A204.1 (cell line): ENCODE data around the gene AP2A1.

Source experiments
- FAIRE-seq: peaks from 2 replicates; lab custom pipeline; 2012; peaks lifted over from hg19 to GRCh38; lab: Jason Lieb, UNC

AP2A1 gene

DNA sequence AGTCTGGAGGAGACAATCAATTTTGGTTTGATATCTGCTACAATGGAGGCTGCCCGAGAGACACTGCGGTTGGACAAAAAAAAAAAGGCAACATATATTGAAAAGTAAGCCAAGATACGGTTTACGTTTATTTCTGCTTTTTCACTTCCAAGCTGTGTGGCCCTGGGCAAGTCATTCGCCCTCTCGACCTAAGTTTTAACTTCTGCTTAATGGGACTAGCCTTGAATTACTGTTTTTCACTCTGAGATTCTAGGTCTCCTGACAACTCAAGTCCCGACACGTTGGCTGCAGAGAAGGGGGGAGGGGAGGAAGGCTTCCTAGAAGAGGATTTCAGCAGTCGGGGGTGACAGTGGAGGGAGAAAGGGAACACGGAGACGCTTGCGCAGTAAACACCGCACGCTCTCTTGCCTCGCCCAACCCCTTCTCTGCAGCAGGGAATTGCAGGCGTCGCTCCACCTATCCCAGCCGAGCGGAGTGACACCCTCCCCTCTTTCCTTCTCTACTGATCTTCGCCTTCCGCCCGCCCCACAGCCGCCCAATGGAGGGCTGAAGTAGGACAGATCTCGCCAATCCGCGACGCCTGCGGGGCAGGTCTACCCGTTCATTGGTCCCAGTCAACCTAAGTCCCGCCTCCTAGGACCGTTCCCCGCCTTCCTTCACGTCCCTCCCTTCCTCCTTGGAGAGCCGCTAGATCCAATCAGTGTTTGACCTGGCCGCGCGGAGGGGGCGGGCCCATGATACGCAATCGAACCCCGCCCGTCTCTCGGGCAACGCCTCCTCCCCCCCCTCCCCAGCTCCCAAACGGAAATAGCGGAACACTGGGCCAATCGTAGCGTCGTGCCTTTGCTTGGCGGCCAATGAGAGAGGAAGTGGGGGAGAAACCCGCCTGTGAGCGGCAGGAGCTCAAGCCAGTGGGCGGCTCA, 533 bp upstream of the AP2A1 start:
- FAIRE-seq = peak; percentile 99

DNA sequence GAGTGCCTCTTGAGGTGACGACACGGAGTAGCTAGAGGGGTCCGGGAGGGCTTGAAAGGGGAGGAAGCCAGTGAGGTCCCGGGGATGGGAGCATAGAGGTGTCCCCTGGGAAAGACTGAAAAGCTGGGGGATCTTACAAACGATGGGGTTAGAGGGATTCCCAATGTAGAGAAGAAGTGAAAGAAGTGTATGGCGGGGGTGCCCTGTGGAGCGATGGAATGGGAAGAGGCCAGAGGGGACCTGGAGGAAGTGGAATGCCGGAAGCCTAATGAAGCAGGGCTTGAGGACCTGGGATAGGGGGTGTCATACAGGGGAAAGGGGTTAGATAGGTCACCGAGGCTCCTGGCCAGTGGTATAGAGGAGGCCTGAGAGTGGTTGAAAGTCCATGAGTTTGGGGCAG, 580 bp downstream of the AP2A1 start:
- FAIRE-seq = no peak

DNA sequence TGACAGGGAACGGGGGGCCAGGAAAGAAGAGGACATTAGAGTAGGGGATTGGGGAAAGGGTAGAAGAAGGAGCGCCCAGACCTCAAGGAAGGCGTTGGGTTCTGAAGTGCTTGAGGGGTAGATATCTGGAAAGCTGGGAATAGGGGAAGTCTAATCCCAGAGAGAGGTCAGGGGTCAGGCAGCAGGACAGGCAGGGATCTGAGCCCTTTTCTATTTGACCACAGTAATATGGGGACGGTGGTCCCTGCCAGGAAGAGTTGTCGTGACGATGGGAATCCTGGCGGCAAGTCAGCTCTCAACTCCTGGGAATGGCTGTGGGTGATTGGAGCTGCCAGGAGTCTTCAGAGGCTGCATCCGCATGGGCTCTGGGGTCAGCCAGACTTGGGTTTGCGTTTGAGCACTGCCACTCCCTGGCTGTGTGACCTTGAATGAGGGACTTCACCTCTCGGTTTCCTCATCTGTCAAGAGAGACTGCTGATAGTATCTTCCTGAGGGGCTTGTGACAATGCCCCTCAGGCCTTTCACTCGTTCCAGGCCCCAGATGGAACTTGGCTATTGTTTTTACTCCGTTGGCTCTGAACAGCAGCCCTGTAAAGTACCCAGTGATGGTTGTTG, 1.3 kb downstream of the AP2A1 start:
- no peak for FAIRE-seq

DNA sequence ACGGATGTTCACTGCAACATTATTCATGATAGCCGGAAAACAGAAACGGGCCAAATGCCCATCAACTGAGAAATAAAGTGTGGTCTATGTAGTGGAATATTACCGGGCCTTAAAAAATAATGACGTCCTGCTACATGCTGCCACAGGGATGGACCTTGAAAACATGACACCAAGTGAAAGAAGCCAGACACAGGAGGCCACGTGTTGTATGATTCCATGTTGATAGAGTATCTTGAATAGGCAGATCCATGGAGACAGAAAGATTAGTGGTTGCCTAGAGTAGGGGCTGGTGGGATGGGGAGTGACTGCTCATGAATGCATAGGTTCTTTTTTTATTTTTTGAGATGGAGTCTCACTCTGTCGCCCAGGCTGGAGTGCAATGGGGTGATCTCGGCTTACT, 3.7 kb downstream of the AP2A1 start:
- no peak for FAIRE-seq

DNA sequence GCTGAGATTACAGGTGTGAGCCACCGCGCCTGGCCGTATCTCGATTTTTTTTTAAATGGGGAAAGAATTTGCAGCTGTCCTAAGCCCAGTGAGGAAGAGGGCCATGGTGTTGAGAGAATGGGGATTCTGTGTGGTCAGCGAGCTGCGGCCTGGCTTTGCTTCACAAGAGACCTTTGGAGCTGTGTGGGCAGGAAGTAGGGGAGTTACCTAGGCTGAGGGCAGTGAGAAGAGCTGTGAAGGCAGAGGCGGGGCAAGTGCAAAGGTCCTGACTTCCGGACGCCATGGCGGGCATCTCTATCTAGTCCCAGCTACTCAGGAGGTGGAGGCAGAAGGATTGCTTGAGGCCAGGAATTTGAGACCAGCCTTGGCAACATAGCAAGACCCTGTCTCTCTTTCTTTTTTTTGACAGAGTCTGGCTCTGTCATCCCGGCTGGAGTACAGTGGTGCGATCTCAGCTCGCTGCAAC, 4.9 kb downstream of the AP2A1 start:
- FAIRE-seq = no peak

DNA sequence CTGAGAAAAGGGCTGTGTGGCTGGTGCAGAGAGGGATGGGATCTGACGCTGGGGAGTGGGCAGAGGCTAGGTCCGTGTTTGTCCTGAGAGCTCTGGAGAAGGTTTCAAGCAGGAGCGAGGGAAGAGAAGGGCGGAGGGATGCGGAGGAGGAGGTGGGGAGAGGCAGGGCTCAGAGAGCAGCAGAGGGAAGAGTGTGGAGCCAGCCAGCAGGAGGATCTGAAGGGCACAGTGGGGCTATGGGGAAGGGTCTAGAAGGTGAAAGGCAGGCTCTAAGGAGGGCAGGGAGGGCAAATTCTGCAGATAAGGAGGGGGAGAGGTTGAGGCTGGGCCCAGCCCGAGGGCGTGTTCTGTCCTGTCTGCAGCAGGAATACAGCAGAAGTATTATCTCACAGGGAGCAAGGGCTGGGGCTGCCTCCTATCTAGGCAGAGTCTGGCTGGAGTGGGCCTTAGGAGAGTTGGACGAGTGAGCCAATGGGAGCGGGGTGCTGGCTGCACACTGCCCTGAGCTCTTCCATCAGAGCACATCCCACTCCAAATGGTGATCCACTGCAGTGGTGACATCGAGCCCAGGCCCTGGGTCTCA, 6.1 kb downstream of the AP2A1 start:
- no peak for FAIRE-seq

DNA sequence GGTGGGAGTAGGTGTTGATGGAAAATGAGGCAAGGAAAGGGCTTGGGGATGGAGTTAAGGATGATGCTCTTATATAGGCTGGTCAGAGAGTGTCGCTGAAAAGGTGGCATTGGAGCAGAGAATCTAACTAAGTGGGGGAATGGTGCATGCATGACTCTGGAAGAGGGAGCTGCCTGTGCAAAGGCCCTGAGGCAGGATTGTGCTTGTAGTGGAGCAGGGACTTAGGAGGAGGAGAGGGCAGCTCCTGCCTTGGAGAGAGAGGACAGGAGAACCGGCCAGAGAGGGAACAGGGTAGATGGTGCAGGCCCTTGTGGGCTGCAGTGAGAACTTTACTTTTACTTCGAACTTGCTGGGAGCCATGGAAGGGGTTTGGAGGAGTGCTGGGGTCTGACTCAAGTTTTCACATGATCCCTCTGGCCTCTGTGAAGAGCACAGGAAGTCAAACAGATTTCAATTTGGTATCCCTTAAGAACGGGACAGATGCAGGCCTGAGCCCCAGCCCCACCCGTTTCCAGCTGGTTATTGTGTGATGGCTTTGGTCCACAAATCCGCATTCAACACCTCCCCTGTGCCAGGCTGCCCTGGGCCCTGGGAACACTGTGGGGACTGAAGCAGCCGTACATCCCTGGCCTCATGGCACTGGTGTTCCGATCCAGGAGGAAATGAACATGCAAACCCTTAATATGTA, 7.0 kb downstream of the AP2A1 start:
- no peak for FAIRE-seq

DNA sequence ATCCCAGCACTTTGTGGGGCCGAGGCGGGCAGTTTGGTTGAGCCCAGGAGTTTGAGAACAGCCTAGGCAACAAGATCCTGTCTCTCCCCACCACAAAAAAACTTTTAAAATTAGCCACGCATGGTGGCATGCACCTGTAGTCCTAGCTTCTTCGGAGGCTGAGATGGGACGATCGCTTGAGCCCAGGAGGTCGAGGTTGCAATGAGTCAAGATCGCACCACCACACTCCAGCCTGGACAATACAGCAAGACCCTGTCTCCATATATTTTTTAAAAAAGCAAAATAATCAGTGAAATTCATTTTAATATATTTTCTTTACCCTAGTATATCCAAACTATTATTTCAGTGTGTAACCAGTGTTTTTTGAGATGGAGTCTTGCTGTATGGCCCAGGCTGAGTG, 8.2 kb downstream of the AP2A1 start:
- FAIRE-seq = no peak

DNA sequence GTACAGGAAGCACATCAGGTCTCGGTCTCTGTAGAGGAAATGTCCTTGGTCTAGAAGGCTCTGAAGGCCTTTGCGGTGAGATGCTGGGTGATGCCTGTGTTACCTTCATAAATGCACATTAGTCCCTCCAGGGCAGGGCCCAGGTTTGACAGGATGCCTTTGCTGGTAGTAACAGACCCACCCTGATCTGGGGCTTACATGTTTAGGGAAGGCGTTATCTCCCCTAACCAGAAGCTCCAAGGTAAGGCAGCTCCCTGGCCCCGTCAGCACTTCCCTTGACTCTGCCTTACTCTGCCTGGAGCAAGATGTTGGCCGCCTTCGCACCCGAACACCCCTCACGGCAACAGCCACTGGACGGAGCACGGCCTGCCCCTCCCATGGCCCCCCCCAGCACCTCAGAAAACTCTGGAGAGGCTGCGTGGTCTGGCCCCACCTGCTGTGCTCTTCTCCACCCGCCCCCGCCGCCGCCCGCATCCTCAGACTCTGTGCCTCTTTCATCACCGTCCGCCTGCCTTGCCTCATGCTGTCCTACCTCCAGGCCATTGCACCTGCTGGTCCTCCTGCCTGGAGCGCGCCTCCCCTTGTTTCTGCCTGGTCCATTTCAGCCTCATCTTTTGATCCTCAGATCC, 9.1 kb downstream of the AP2A1 start:
- no peak for FAIRE-seq

DNA sequence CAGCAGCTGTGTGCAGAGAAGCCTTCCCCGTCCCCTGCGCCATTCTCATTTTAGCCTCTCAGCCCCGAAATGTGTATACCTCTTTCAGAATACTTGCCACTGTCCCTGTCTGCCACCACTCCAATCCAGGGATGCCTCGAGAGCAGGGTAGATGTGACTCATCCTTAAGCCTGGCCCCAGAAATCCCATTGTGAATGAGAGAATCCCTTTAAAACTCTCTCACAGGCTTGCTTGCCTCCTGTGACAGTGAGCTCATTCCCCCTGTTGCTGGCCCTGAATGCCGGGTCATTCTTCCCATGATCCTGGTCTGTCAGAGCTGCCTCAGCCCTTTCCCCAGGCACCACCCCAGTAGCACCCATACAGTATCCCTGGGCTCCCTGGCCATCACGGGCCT, 9.6 kb downstream of the AP2A1 start:
- FAIRE-seq = no peak

DNA sequence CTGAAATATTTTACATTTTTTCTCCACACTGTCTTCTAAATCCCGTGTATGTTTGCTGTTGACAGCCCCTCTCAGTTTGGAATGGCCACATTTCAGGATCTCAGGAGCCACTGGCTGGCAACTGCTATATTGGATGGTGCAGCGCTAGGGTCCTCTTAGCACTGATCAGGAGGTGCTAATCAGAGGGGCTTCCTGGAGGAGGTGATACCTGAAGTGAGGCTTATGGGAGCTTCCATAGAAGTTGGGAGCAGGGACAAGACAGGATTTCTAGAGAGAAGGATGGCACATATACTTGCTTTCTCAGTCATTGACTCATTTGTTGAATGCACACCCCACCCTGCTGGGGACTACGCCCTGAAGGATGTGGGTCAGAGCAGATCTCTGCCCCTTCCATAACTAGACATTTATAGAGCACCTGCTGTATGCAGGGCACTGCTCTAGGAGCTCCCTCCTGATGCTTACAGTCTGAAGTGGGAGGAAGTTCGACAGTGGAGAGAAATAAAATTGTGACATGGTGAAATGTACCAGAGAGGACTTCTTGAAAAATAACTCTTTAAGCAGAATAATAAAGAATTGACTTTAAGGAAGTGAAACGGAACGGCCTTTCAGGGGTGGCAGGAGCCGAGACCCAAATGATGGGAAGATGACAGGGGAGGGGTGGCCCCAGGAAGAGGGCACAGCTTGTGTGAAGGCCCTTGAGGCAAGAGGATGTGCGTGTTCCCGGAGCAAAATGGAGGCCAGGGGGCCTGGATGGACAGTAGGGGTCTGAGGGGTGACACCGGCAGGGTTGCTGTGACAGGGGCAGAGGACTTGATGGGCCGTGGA, 13.1 kb downstream of the AP2A1 start:
- FAIRE-seq = no peak

DNA sequence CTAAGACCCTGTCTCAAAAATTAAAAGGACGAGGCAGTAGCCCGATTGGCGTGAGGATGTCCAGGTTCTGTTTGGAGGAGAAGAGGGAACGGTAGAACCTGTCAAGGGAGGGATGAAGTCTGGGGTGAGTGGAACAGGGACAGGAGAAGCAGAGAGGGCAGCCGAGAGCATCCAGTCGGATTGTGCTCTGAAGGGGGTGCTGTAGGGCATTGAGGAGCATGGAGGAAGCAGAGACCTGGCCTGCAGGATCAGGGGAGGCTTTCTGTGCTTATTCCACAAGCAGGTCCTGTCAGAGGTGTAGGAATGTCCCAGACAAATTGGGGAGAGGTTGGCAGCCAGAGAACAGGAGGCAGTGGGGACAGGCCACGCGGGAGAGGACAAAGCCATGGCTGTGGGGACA, 14.1 kb downstream of the AP2A1 start:
- no peak for FAIRE-seq

DNA sequence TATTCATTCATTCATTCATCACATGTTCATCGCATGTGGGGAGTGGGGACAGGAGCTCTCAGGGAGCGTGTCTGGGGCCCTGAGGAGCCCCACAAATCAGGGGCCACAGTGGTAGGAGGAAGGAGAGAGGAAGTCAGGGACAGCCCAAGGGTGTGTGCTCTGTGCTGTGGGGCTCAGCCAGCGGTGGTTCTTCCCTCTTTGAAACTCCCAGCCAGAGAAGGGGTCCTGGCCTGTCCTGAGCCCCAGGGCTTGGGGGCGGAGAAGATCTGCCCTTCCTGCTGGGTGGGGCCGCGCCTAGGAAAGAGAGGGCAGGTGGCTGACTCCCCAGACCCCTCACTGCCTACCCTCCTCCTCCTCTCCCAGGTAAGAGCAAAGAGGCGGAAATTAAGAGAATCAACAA, 14.6 kb downstream of the AP2A1 start:
- no peak for FAIRE-seq

DNA sequence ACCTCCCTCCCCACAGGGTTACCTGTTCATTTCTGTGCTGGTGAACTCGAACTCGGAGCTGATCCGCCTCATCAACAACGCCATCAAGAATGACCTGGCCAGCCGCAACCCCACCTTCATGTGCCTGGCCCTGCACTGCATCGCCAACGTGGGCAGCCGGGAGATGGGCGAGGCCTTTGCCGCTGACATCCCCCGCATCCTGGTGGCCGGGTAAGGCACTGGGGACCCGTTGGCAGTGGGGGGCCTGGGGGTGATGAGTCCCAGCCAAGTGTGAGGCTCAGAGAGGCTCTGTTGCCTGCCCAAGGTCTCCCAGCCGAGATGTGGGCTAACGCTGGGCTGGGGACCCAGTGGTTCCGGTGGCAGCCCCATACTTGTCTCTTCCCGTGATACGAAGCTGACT, 15.7 kb downstream of the AP2A1 start:
- FAIRE-seq = no peak

DNA sequence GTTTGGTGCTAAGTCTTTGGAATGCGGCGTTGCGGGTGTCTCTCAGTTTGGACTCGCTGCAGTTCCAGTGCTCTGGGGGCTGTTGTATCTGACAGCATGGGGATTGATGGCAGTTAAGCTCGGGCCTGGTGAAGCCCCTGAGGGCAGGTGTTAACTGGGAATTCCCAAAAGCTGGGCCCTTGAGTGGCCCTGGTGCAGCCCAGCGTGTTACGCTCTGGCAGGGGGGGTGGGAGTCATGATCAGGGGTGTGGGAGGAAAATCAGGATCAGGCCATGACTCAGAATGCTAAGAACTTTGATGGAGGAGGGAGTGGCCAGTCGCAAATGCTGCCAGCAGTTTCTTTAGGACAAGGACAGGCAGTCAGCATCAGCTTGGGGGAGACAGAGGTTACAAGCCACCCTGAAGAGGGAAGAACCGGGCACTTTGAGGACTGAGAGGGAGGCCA, 19.6 kb downstream of the AP2A1 start:
- FAIRE-seq = no peak

DNA sequence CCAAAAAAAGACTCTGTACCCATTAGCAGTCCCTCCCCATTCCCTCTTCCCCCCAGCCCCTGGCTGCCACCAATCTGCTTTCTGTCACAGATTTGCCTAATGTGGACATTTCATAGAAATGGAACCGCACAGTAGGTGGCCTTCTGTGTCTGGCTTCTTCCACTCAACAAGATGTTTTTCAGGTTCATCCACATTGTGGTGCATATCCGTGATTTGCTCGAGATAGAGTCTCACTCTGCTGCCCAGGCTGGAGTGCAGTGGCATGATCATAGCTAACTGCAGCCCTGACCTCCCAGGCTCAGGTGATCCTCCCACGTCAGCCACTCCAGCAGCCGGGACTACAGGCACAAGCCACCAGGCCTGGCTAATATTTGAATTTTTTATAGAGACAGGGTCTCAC, 20.9 kb downstream of the AP2A1 start:
- FAIRE-seq = no peak

DNA sequence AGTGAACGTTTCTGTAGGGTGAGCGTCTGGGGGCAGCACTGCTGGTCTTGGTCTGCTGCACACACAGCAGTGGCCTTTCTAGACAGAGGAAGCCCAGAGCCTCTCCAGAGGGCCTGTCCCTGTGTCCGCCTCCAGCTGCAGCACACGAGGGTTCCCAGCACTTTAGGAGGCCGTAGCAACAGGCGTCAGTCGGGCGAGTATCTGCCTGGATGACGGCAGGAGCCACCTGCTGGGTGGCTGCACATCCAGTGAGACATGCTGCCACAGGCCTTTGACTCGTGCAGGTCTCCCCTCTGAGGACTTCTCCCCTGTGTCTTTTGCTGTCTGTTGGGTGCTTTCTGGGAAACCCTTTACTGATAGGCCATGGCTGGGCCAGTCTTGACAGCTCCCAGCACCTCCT, 22.1 kb downstream of the AP2A1 start:
- FAIRE-seq = no peak

DNA sequence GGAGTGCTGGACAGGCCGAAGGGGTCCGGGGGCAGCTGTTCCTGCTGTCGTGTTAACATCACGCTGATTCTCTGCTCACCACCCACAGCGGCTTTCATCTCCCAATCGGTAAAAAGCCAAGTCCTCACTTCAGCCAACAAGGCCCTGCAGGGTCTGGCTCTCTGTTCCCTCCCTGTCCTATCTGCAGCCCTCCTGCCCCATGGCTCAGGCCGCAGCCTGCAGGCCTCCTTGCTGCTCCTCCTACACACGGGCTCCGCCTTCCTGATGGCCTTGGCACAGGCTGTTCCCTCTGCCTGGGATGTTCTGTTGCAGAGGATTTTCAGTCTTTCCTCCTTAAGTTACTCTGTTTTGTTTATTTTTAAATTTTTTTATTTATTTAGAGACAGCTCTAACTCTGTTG, 24.1 kb downstream of the AP2A1 start:
- no peak for FAIRE-seq

DNA sequence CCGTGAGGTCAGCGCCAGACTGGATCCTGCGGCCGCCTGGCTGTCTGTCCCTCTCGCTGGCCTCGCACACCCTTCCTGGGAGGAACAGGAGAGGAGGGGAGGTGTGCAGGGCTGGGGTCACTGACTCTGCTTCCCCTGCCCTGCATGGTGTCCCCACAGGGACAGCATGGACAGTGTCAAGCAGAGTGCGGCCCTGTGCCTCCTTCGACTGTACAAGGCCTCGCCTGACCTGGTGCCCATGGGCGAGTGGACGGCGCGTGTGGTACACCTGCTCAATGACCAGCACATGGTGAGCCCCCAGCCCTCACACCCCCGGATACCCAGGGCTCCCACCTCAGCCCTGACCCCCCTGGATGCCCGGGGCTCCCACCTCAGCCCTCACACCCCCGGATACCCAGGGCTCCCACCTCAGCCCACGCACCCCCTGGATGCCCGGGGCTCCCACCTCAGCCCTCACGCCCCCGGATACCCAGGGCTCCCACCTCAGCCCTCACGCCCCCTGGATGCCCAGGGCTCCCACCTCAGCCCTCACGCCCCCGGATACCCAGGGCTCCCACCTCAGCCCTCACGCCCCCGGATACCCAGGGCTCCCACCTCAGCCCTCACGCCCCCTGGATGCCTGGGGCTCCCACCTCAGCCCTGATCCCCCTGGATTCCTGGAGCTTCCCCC, 25.1 kb downstream of the AP2A1 start:
- no peak for FAIRE-seq

DNA sequence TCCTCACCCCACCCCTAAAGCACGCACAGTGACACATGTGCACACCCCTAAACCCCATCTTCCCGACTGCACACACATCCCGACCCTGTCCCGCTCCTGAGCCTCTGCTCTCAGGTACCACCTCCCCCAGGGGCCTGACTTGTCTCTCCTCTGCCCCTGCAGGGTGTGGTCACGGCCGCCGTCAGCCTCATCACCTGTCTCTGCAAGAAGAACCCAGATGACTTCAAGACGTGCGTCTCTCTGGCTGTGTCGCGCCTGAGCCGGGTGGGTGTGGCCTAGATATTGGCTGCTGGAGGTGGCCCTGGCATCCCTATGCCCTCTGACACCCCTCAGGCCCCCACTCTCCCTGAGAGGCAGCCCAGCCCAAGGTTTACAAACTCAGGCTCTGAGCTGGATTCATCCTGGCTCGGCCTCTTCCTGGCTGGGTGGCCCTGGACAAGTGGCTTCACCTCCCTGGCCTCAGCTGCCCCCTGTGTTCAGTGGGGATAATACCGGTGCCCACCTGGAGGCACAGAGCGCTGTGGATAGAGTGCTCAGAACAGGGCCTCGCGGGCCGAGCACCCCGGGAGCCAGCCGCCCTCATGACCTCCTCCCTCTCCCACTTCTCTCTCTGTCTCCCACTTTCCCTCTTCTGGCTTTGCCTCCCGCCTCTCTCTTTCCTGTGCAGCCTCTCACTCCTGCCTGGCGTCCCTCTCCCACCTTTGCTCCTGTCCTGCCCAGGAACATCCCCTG, 26.2 kb downstream of the AP2A1 start:
- FAIRE-seq = no peak
